GM23248 (cell line): ENCODE results near the gene DIP2C.

Experiments
- EZH2 ChIP-seq: fragments of 200-600 bp; sonication (generic); IDR thresholded peaks from 2 replicates; pipeline ENCODE4 v1.6.1; 2018; ENCODE audit warnings: antibody characterized with exemption, mild to moderate bottlenecking; ENCODE audit not compliant: insufficient read depth, poor library complexity, severe bottlenecking
- EZH2phosphoT487 ChIP-seq: fragments of 200-600 bp; sonication (generic); IDR thresholded peaks from 2 replicates; pipeline ENCODE4 v1.6.1; 2018; ENCODE audit warnings: antibody characterized with exemption, moderate library complexity, mild to moderate bottlenecking, low read depth; ENCODE audit not compliant: insufficient read depth

GRCh38 chr10:354901-355617, 334.4 kb downstream of the DIP2C start:
- TF ChIP-seq EZH2 (no peak), EZH2phosphoT487 (no peak)
